H9 (cell line): Measurements from ENCODE around the gene MRPS23. TPM values are rescaled to one million over a fixed set of nuclear protein-coding genes. Genes with fewer than 3 reads are reported as not detected.

ENCODE experiments used
- DNase-seq: peaks from one replicate; pipeline ENCODE4 v3.0.0-alpha.2; 2017
- H2AFZ ChIP-seq: one replicate; pipeline ENCODE4 v1.6.1; 2013; ENCODE audit warnings: mild to moderate bottlenecking, low read length, control low read depth, moderate library complexity
- H2AK5ac ChIP-seq: 2 replicates; pipeline ENCODE4 v1.6.1; 2013; ENCODE audit warnings: low read length, control low read depth, mixed read lengths; ENCODE audit not compliant: insufficient read length
- H2BK120ac ChIP-seq: one replicate; pipeline ENCODE4 v1.6.1; 2013; ENCODE audit warnings: low read depth, mild to moderate bottlenecking, low read length, control low read depth, inconsistent platforms; ENCODE audit not compliant: poor library complexity, severe bottlenecking
- H2BK12ac ChIP-seq: 2 replicates; pipeline ENCODE4 v1.6.1; 2013; ENCODE audit warnings: low read length, control low read depth, mixed read lengths, low read depth; ENCODE audit not compliant: insufficient read length
- H2BK15ac ChIP-seq: 2 replicates; pipeline ENCODE4 v1.6.1; 2013; ENCODE audit warnings: low read depth, low read length, control low read depth
- H2BK20ac ChIP-seq: one replicate; pipeline ENCODE4 v1.6.1; 2013; ENCODE audit warnings: low read depth, mild to moderate bottlenecking, low read length, control low read depth, inconsistent platforms; ENCODE audit not compliant: poor library complexity, severe bottlenecking
- H2BK5ac ChIP-seq: 2 replicates; pipeline ENCODE4 v1.6.1; 2013; ENCODE audit warnings: low read length, control low read depth, mixed read lengths; ENCODE audit not compliant: insufficient read length
- H3K14ac ChIP-seq: 2 replicates; pipeline ENCODE4 v1.6.1; 2013; ENCODE audit warnings: low read length, control low read depth; ENCODE audit not compliant: insufficient read depth
- H3K18ac ChIP-seq: 2 replicates; pipeline ENCODE4 v1.6.1; 2013; ENCODE audit warnings: low read depth, mild to moderate bottlenecking, mixed read lengths, low read length, control low read depth; ENCODE audit not compliant: insufficient read length
- H3K23ac ChIP-seq: 2 replicates; pipeline ENCODE4 v1.6.1; 2013; ENCODE audit warnings: low read length, control low read depth, mixed read lengths, low read depth; ENCODE audit not compliant: insufficient read length
- H3K23me2 ChIP-seq: 2 replicates; pipeline ENCODE4 v1.6.1; 2013; ENCODE audit warnings: low read depth, mild to moderate bottlenecking, mixed read lengths, low read length, control low read depth; ENCODE audit not compliant: insufficient read length, poor library complexity, severe bottlenecking
- H3K27ac ChIP-seq: 2 replicates; pipeline ENCODE4 v1.5.1; 2013; ENCODE audit warnings: low read length, control low read depth, mixed read lengths, low read depth; ENCODE audit not compliant: insufficient read length
- H3K27me3 ChIP-seq: 2 replicates; pipeline ENCODE4 v1.6.1; 2013; ENCODE audit warnings: low read length, control low read depth, inconsistent platforms; ENCODE audit not compliant: insufficient read depth
- H3K4ac ChIP-seq: 2 replicates; pipeline ENCODE4 v1.6.1; 2013; ENCODE audit warnings: low read depth, mild to moderate bottlenecking, control low read depth, inconsistent platforms, low read length, moderate library complexity
- H3K4me1 ChIP-seq: 2 replicates; pipeline ENCODE4 v1.6.1; 2013; ENCODE audit warnings: low read length, control low read depth, inconsistent platforms; ENCODE audit not compliant: insufficient read depth
- H3K4me2 ChIP-seq: 2 replicates; pipeline ENCODE4 v1.6.1; 2013; ENCODE audit warnings: low read length, control low read depth, mixed read lengths; ENCODE audit not compliant: insufficient read length, insufficient read depth
- H3K56ac ChIP-seq: 2 replicates; pipeline ENCODE4 v1.6.1; 2013; ENCODE audit warnings: low read depth, mild to moderate bottlenecking, mixed read lengths, low read length, control low read depth; ENCODE audit not compliant: insufficient read length
- H3K79me1 ChIP-seq: 2 replicates; pipeline ENCODE4 v1.6.1; 2013; ENCODE audit warnings: low read depth, mild to moderate bottlenecking, moderate library complexity, low read length, control low read depth, inconsistent platforms; ENCODE audit not compliant: insufficient read depth, poor library complexity, severe bottlenecking
- H3K79me2 ChIP-seq: 2 replicates; pipeline ENCODE4 v1.6.1; 2013; ENCODE audit warnings: low read length, control low read depth, inconsistent platforms; ENCODE audit not compliant: insufficient read depth
- H3K9ac ChIP-seq: 2 replicates; pipeline ENCODE4 v1.6.1; 2013; ENCODE audit warnings: low read length, control low read depth, mixed read lengths; ENCODE audit not compliant: insufficient read length; ENCODE audit errors: extremely low read depth
- H3K9me3 ChIP-seq: one replicate; pipeline ENCODE4 v1.6.1; 2013; ENCODE audit warnings: low read depth, low read length, inconsistent platforms; ENCODE audit not compliant: control insufficient read depth
- H3T11ph ChIP-seq: one replicate; pipeline ENCODE4 v1.6.1; 2013; ENCODE audit warnings: mild to moderate bottlenecking, low read length, control low read depth, inconsistent platforms
- H4K20me1 ChIP-seq: one replicate; pipeline ENCODE4 v1.6.1; 2013; ENCODE audit not compliant: control insufficient read depth, insufficient read length, insufficient read depth
- H4K5ac ChIP-seq: 2 replicates; pipeline ENCODE4 v1.6.1; 2013; ENCODE audit warnings: low read depth, mild to moderate bottlenecking, mixed read lengths, low read length, control low read depth; ENCODE audit not compliant: insufficient read length
- H4K8ac ChIP-seq: replicated peaks from 2 replicates; pipeline ENCODE4 v1.6.1; 2013; ENCODE audit warnings: low read length, control low read depth, mixed read lengths, low read depth; ENCODE audit not compliant: insufficient read length
- H4K91ac ChIP-seq: 2 replicates; pipeline ENCODE4 v1.6.1; 2013; ENCODE audit warnings: low read depth, mild to moderate bottlenecking, moderate library complexity, mixed read lengths, low read length, control low read depth; ENCODE audit not compliant: insufficient read length
- H3K27ac Mint-ChIP-seq, 3 experiments: 2 replicates in 2 of 3; 3 replicates in 1 of 3; pipeline ENCODE4 v1.8.0; 2020 to 2021; ENCODE audit warnings: mixed read lengths in 3 of 3, mild to moderate bottlenecking in 1 of 3, moderate library complexity in 1 of 3
- H3K27me3 Mint-ChIP-seq: 2 replicates; pipeline ENCODE4 v1.8.0; 2021; ENCODE audit warnings: low read depth, mild to moderate bottlenecking, moderate library complexity, mixed read lengths
- H3K36me3 Mint-ChIP-seq, 3 experiments: 2 replicates in 2 of 3; 3 replicates in 1 of 3; pipeline ENCODE4 v1.8.0; 2020 to 2021; ENCODE audit warnings: low read depth in 3 of 3, mixed read lengths in 3 of 3; ENCODE audit not compliant: insufficient read depth in 1 of 3
- H3K4me1 Mint-ChIP-seq, 2 experiments: 2 replicates each; pipeline ENCODE4 v1.8.0; 2020; ENCODE audit warnings: mixed read lengths in 2 of 2
- H3K4me3 Mint-ChIP-seq, 2 experiments: 2 replicates in 1 of 2; 3 replicates in 1 of 2; pipeline ENCODE4 v1.8.0; 2020 to 2021; ENCODE audit warnings: mild to moderate bottlenecking in 2 of 2, mixed read lengths in 2 of 2, moderate library complexity in 1 of 2
- H3K9me3 Mint-ChIP-seq, 2 experiments: 2 replicates in 1 of 2; 3 replicates in 1 of 2; pipeline ENCODE4 v1.8.0; 2020; ENCODE audit warnings: mild to moderate bottlenecking in 2 of 2, mixed read lengths in 2 of 2, moderate library complexity in 1 of 2
- WGBS: extraction: QIAGEN DNeasy Blood & Tissue Kit; methylation state at CpG from one replicate; pipeline ENCODE4 v1.1.7; 2013; ENCODE audit warnings: missing lambda C conversion rate, low lambda C conversion rate, mixed read lengths; ENCODE audit not compliant: insufficient read length; ENCODE audit errors: extremely low coverage; 5-methylcytosine and 5-hydroxymethylcytosine counted together
- total RNA-seq: library from RNA; stranded (reverse); gene quantifications from 2 replicates; pipeline ENCODE4 v1.2.1, GENCODE V29; 2021
- TF ChIP-seq, protein P1 (sequence below): fragments of 200-600 bp; sonication (generic); conservative IDR thresholded peaks from 3 replicates; pipeline ENCODE4 v1.8.0; 2021; ENCODE audit warnings: antibody characterized with exemption, mild to moderate bottlenecking

MRPS23 gene
- total RNA-seq, 1 experiment from 2014 or later = 62.0 TPM

DNA sequence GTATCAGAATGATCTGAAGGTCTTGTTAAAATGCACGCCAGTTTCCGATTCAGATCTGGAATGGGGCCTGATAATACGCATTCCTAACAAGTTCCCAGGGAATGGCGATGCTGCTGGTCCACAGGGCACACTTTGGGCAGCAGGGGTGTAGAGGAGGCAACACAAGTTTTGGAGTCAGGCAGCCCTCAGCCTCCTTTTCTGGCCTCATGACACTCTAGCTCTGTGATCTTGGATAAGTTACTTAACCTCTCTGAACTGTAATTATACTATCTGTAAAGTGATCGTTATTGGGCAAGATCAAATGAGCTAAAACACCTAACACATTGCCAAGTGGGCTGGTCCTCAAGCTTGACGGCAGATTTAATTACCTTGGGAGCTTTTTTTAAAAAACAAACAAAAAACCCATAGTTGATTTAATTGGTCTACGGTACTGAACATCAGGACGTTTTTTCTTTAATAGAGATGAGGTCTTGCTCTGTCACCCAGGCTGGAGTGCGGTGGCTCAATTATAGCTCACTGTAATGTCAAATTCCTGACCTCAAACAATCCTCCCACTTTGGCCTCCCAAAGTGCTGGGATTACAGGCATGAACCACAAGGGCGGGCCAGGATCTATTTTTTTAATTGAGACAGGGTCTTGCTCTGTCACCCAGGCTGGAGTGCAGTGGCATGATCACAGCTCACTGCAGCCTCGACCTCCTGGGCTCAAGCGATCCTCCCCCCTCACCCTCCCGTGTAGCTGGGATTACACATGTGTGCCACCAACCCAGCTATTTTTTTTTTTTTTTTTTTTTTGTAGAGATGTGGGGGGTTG lies 10.0 kb upstream of the MRPS23 start:
- Histone ChIP-seq H3K23ac (no peak overlapping the region), H4K20me1 (no peaks in the 10 kb centered on the region), H3K14ac (no peak overlapping the region), H3T11ph (no peak overlapping the region), H3K79me2 (no peaks in the 10 kb centered on the region), H3K9ac (no peak overlapping the region), H3K23me2 (peaks cover 9% of the 10 kb centered on the region), H3K56ac (no peak overlapping the region), H4K8ac (no peak overlapping the region), H2BK20ac (no peak overlapping the region), H3K18ac (no peak overlapping the region), H2AK5ac (no peak overlapping the region), H3K27me3 (peaks cover 5% of the 10 kb centered on the region; the same call in 1 of the 2 replicates), H2BK5ac (no peak overlapping the region), H3K4ac (no peak overlapping the region), H3K4me1 (peaks cover 2% of the 10 kb centered on the region; the same call in 1 of the 2 replicates), H2BK12ac (no peak overlapping the region), H2BK15ac (no peak overlapping the region), H3K9me3 (no peaks in the 10 kb centered on the region), H3K4me2 (no peak overlapping the region), H2AFZ (no peak overlapping the region), H3K27ac (no peak overlapping the region), H4K91ac (no peak overlapping the region), H4K5ac (no peak overlapping the region), H3K79me1 (no peaks in the 10 kb centered on the region), H2BK120ac (no peak overlapping the region)
- no peak overlapping the region for H3K4me3 Mint-ChIP-seq
- peaks cover 59% of the 10 kb centered on the region for H3K27me3 Mint-ChIP-seq
- no CpG with 5 or more reads among the region's 13 CpGs for WGBS
- no peaks in the 10 kb centered on the region for H3K36me3 Mint-ChIP-seq
- TF ChIP-seq, protein P1, sequence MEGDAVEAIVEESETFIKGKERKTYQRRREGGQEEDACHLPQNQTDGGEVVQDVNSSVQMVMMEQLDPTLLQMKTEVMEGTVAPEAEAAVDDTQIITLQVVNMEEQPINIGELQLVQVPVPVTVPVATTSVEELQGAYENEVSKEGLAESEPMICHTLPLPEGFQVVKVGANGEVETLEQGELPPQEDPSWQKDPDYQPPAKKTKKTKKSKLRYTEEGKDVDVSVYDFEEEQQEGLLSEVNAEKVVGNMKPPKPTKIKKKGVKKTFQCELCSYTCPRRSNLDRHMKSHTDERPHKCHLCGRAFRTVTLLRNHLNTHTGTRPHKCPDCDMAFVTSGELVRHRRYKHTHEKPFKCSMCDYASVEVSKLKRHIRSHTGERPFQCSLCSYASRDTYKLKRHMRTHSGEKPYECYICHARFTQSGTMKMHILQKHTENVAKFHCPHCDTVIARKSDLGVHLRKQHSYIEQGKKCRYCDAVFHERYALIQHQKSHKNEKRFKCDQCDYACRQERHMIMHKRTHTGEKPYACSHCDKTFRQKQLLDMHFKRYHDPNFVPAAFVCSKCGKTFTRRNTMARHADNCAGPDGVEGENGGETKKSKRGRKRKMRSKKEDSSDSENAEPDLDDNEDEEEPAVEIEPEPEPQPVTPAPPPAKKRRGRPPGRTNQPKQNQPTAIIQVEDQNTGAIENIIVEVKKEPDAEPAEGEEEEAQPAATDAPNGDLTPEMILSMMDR = no peak
- no peak for DNase-seq
- H3K4me1 Mint-ChIP-seq = peaks cover 36 to 42% of the 10 kb centered on the region in 2 experiments
- H3K9me3 Mint-ChIP-seq = no peaks in the 10 kb centered on the region
- no peak overlapping the region for H3K27ac Mint-ChIP-seq
